Activated naive CD4-positive, alpha-beta T cell treated with anti-CD3 and anti-CD28 coated beads, Interleukin-2, amount 50 U/mL, for 72 hours (primary cell): ENCODE measurements around the gene TNFAIP8L2. TPM values are rescaled to one million over a fixed set of nuclear protein-coding genes. Genes with fewer than 3 reads are reported as not detected.
"Not testable (repeated sequence)": the region's sequence is repeated elsewhere in the genome, so short reads cannot be mapped to it uniquely, and the experiment has no call there.

Experiments
- ATAC-seq, 2 donors: fragments of 150-1000 bp; cut with Tn5 transposase; 2 replicates each; pipeline ENCODE4 v1.10.0; 2021; ENCODE audit warnings: mild to moderate bottlenecking in 2 of 2, moderate library complexity in 2 of 2
- DNase-seq, 2 donors: peaks; one replicate each; pipeline ENCODE4 v3.0.0; 2021 to 2022; ENCODE audit warnings: low spot score in 2 of 2
- H3K27ac Mint-ChIP-seq, 2 donors: one replicate each; pipeline ENCODE4 v1.8.0; 2022; ENCODE audit warnings: mild to moderate bottlenecking in 2 of 2, mixed read lengths in 2 of 2
- H3K36me3 Mint-ChIP-seq, 2 donors: one replicate each; pipeline ENCODE4 v1.8.0; 2022; ENCODE audit warnings: mixed read lengths in 2 of 2
- H3K9me3 Mint-ChIP-seq, 2 donors: one replicate each; pipeline ENCODE4 v1.8.0; 2022; ENCODE audit warnings: mixed read lengths in 2 of 2
- total RNA-seq, 2 donors: library from RNA; stranded (reverse); gene quantifications; one replicate each; pipeline ENCODE4 v1.2.3, GENCODE V29; 2022

TNFAIP8L2 gene
- total RNA-seq, 2 donors from 2014 or later, result 6.9 to 18.5 TPM

GRCh38 chr1:151198254-151199127, 42.0 kb downstream of the TNFAIP8L2 start, which contains the start of gene PIP5K1A:
PIP5K1A (plus strand) TSS chr1:151198552; CDS start chr1:151198997, 445 bp downstream.
- Mint-ChIP-seq H3K36me3 (peaks cover 25 to 30% of the 10 kb centered on the region in 2 donors), H3K9me3 (no peaks in the 10 kb centered on the region), H3K27ac (peak within 1 kb of the TSS; percentile 98 to 100)
- peak; percentile 92 to 93 for ATAC-seq
- peak; percentile 97 to 98 for DNase-seq

GRCh38 chr1:151199873-151200581, 43.6 kb downstream of the TNFAIP8L2 start:
- DNase-seq, result no peak
- H3K27ac Mint-ChIP-seq, result peak overlapping the region; percentile 98 to 100
- peaks cover 25 to 36% of the 10 kb centered on the region in 2 donors for H3K36me3 Mint-ChIP-seq
- H3K9me3 Mint-ChIP-seq, result no peaks in the 10 kb centered on the region
- ATAC-seq, result no peak

GRCh38 chr1:151205381-151205965, 49.0 kb downstream of the TNFAIP8L2 start:
- not testable (repeated sequence) for H3K27ac Mint-ChIP-seq, ATAC-seq, DNase-seq, H3K9me3 Mint-ChIP-seq
- H3K36me3 Mint-ChIP-seq, result peaks cover 0 to 23% of the 10 kb centered on the region in 2 donors

Other genes with a start within 250 kb of the TNFAIP8L2 start
- gene SETDB1, start 230.3 kb upstream of the TNFAIP8L2 start, total RNA-seq, result 10 to 100 TPM; 57.4 to 73.6 TPM
- gene CERS2, start 181.8 kb upstream of the TNFAIP8L2 start, total RNA-seq, result 100 to 1,000 TPM; 110 to 134 TPM
- not detected for gene ANXA9, start 174.4 kb upstream of the TNFAIP8L2 start, total RNA-seq
- gene MINDY1, start 149.7 kb upstream of the TNFAIP8L2 start, total RNA-seq, result 10 to 100 TPM; 23.3 to 32.3 TPM
- 10 to 100 TPM; 18.0 to 20.7 TPM for gene PRUNE1, start 148.2 kb upstream of the TNFAIP8L2 start, total RNA-seq
- 1 to 10 TPM in 1 of 2 donors, under 1 TPM in 1; 0.89 to 3.1 TPM for gene BNIPL, start 120.1 kb upstream of the TNFAIP8L2 start, total RNA-seq
- gene C1orf56, start 108.9 kb upstream of the TNFAIP8L2 start, total RNA-seq, result 1 to 10 TPM in 1 of 2 donors, under 1 TPM in 1; 0.91 to 1.0 TPM
- gene CDC42SE1, start 97.0 kb upstream of the TNFAIP8L2 start, total RNA-seq, result 100 to 1,000 TPM; 104 to 166 TPM
- 1 to 10 TPM; 5.6 TPM for gene MLLT11, start 96.3 kb upstream of the TNFAIP8L2 start, total RNA-seq
- gene GABPB2, start 85.9 kb upstream of the TNFAIP8L2 start, total RNA-seq, result 10 to 100 TPM in 1 of 2 donors, 1 to 10 TPM in 1; 5.6 to 14.1 TPM
- 1 to 10 TPM; 2.8 to 7.1 TPM for gene SEMA6C, start 10.0 kb upstream of the TNFAIP8L2 start, total RNA-seq
- 10 to 100 TPM in 1 of 2 donors, 1 to 10 TPM in 1; 3.8 to 36.1 TPM for gene LYSMD1, start 9.3 kb downstream of the TNFAIP8L2 start, total RNA-seq
- 10 to 100 TPM; 62.3 to 83.9 TPM for gene SCNM1, start 9.5 kb downstream of the TNFAIP8L2 start, total RNA-seq
- under 1 TPM; 0.77 to 0.78 TPM for gene TMOD4, start 19.3 kb downstream of the TNFAIP8L2 start, total RNA-seq
- 10 to 100 TPM; 61.3 to 67.0 TPM for gene VPS72, start 33.5 kb downstream of the TNFAIP8L2 start, total RNA-seq
- 100 to 1,000 TPM in 1 of 2 donors, 10 to 100 TPM in 1; 88.0 to 137 TPM for gene PIP5K1A, start 41.9 kb downstream of the TNFAIP8L2 start, total RNA-seq
- 100 to 1,000 TPM; 185 to 189 TPM for gene PSMD4, start 98.1 kb downstream of the TNFAIP8L2 start, total RNA-seq
- gene ZNF687, start 125.7 kb downstream of the TNFAIP8L2 start, total RNA-seq, result 10 to 100 TPM; 28.0 to 29.0 TPM
- gene PI4KB, start 170.8 kb downstream of the TNFAIP8L2 start, total RNA-seq, result 10 to 100 TPM; 55.0 to 75.3 TPM
- 10 to 100 TPM; 56.9 to 61.3 TPM for gene RFX5, start 190.6 kb downstream of the TNFAIP8L2 start, total RNA-seq
- gene SELENBP1, start 216.1 kb downstream of the TNFAIP8L2 start, total RNA-seq, result not detected
- 100 to 1,000 TPM; 318 to 462 TPM for gene PSMB4, start 242.9 kb downstream of the TNFAIP8L2 start, total RNA-seq